Peyer's patch (tissue), 4 donors: ENCODE data around the gene SF3A2.

Experiments used
- CTCF ChIP-seq, 6 experiments: fragments of 450-650 bp in 4 of 6; fragments of 200-600 bp in 2 of 6; sonication (generic) in 1 of 6; IDR thresholded peaks; one replicate each; pipeline ENCODE4 v1.5.1; 2017 to 2019; ENCODE audit warnings: antibody characterized with exemption in 6 of 6, mild to moderate bottlenecking in 3 of 6, moderate library complexity in 1 of 6
- POLR2A ChIP-seq, 2 donors: fragments of 450-650 bp; IDR thresholded peaks; one replicate each; pipeline ENCODE4 v1.5.1; 2017; ENCODE audit warnings: antibody characterized with exemption in 2 of 2, mild to moderate bottlenecking in 2 of 2, moderate library complexity in 2 of 2

GRCh38 chr19:2223391-2223790 is 13.2 kb upstream of the SF3A2 start:
- TF ChIP-seq CTCF (IDR thresholded peaks at IDR 0.05), result no peak
- TF ChIP-seq POLR2A (IDR thresholded peaks at IDR 0.05), result no peak
